GM23338 (cell line): Measurements from ENCODE around the gene DRC3.

Experiments used
- CREB1 ChIP-seq: fragments of 250-450 bp; sonication (Bioruptor Pico); IDR thresholded peaks from 2 replicates; pipeline ENCODE4 v1.5.0; 2020; ENCODE audit warnings: low read depth, mild to moderate bottlenecking, moderate library complexity
- EZH2 ChIP-seq: fragments of 200-600 bp; sonication (generic); IDR thresholded peaks from one replicate; pipeline ENCODE4 v1.8.0; 2017; ENCODE audit warnings: antibody characterized with exemption, mild to moderate bottlenecking, low read depth; ENCODE audit not compliant: unreplicated experiment
- EZH2phosphoT487 ChIP-seq: fragments of 200-600 bp; sonication (generic); IDR thresholded peaks from one replicate; pipeline ENCODE4 v1.8.1; 2018; ENCODE audit warnings: antibody characterized with exemption; ENCODE audit not compliant: unreplicated experiment
- JUNB ChIP-seq: IDR thresholded peaks from one replicate; pipeline ENCODE4 v1.6.1; 2016; ENCODE audit warnings: antibody characterized with exemption; ENCODE audit not compliant: unreplicated experiment
- NANOG ChIP-seq: IDR thresholded peaks from 2 replicates; pipeline ENCODE4 v1.6.1; 2016; ENCODE audit warnings: antibody characterized with exemption, borderline replicate concordance
- POLR2AphosphoS5 ChIP-seq: IDR thresholded peaks from 2 replicates; pipeline ENCODE4 v1.6.1; 2016; ENCODE audit warnings: antibody characterized with exemption, low read depth
- STAT1 ChIP-seq: IDR thresholded peaks from one replicate; pipeline ENCODE4 v1.6.1; 2016; ENCODE audit warnings: antibody characterized with exemption; ENCODE audit not compliant: unreplicated experiment
- ZNF114 ChIP-seq: fragments of 250-450 bp; sonication (Bioruptor Pico); IDR thresholded peaks from 2 replicates; pipeline ENCODE4 v1.5.0; 2020; ENCODE audit warnings: mild to moderate bottlenecking, moderate library complexity
- ZNF331 ChIP-seq: fragments of 250-450 bp; sonication (Bioruptor Pico); IDR thresholded peaks from 2 replicates; pipeline ENCODE4 v1.5.0; 2020; ENCODE audit warnings: low read depth, mild to moderate bottlenecking, moderate library complexity
- TF ChIP-seq, protein P1 (sequence below), 2 experiments: fragments of 200-600 bp in 1 of 2; sonication (generic) in 1 of 2; conservative IDR thresholded peaks; 2 replicates each; pipeline versions ENCODE4 v1.5.1 to v1.6.1; 2016 to 2017; ENCODE audit warnings: antibody characterized with exemption in 2 of 2, low read depth in 2 of 2, mild to moderate bottlenecking in 2 of 2, moderate library complexity in 1 of 2
- TF ChIP-seq, protein P2 (sequence below): IDR thresholded peaks from one replicate; pipeline ENCODE4 v1.6.1; 2018; ENCODE audit warnings: antibody characterized with exemption; ENCODE audit not compliant: unreplicated experiment
- TF ChIP-seq, protein P3 (sequence below): IDR thresholded peaks from 2 replicates; pipeline ENCODE4 v1.6.1; 2016; ENCODE audit warnings: antibody characterized with exemption
- TF ChIP-seq, protein P4 (sequence below): fragments of 250-450 bp; sonication (Bioruptor Pico); IDR thresholded peaks from 2 replicates; pipeline ENCODE4 v1.5.0; 2020; ENCODE audit warnings: mild to moderate bottlenecking, moderate library complexity

DNA sequence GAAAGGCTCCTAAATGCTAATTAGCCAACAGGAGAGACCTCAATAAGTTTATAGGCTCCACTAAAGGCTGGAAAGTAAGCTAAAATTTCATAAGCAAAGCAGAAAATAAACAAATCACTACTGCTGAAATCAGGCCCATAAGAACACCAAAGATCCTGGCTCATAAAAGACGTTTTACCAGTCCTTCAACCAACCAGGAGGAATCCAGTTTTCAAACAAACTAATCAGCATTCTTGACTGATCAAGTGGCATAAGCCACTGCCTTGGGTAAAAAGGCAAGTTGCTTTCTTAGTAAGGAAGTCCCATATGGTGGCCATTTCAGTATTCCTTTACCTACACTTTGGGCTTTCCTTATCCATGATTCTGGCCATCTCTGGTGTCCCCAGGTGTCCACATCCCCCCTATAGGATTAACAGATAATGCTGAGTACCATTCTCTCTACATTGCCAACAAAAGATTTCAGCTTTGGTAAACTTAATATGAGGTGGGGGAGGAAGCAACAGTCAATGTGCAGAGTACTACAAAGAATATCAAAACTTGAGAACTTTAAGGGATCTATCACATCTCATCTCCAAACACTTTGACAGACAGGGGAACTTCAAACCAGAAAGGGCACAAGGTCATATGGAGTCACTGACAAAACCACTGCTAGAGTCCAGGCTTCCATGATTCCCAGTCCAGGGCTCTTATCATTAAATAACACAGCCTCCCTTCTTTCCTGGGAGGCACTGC, 1.8 kb upstream of the DRC3 start:
- TF ChIP-seq, protein P1, sequence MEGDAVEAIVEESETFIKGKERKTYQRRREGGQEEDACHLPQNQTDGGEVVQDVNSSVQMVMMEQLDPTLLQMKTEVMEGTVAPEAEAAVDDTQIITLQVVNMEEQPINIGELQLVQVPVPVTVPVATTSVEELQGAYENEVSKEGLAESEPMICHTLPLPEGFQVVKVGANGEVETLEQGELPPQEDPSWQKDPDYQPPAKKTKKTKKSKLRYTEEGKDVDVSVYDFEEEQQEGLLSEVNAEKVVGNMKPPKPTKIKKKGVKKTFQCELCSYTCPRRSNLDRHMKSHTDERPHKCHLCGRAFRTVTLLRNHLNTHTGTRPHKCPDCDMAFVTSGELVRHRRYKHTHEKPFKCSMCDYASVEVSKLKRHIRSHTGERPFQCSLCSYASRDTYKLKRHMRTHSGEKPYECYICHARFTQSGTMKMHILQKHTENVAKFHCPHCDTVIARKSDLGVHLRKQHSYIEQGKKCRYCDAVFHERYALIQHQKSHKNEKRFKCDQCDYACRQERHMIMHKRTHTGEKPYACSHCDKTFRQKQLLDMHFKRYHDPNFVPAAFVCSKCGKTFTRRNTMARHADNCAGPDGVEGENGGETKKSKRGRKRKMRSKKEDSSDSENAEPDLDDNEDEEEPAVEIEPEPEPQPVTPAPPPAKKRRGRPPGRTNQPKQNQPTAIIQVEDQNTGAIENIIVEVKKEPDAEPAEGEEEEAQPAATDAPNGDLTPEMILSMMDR (conservative IDR thresholded peaks at IDR 0.05; ENCODE audit: low read depth in 2 of 2) = no peak
- TF ChIP-seq EZH2 (no peak), CREB1 (CRISPR knock-in tag) (no peak), POLR2AphosphoS5 (no peak), EZH2phosphoT487 (no peak), ZNF114 (no peak), JUNB (no peak), NANOG (no peak), ZNF331 (CRISPR knock-in tag) (no peak), STAT1 (no peak)
- TF ChIP-seq, protein P2, sequence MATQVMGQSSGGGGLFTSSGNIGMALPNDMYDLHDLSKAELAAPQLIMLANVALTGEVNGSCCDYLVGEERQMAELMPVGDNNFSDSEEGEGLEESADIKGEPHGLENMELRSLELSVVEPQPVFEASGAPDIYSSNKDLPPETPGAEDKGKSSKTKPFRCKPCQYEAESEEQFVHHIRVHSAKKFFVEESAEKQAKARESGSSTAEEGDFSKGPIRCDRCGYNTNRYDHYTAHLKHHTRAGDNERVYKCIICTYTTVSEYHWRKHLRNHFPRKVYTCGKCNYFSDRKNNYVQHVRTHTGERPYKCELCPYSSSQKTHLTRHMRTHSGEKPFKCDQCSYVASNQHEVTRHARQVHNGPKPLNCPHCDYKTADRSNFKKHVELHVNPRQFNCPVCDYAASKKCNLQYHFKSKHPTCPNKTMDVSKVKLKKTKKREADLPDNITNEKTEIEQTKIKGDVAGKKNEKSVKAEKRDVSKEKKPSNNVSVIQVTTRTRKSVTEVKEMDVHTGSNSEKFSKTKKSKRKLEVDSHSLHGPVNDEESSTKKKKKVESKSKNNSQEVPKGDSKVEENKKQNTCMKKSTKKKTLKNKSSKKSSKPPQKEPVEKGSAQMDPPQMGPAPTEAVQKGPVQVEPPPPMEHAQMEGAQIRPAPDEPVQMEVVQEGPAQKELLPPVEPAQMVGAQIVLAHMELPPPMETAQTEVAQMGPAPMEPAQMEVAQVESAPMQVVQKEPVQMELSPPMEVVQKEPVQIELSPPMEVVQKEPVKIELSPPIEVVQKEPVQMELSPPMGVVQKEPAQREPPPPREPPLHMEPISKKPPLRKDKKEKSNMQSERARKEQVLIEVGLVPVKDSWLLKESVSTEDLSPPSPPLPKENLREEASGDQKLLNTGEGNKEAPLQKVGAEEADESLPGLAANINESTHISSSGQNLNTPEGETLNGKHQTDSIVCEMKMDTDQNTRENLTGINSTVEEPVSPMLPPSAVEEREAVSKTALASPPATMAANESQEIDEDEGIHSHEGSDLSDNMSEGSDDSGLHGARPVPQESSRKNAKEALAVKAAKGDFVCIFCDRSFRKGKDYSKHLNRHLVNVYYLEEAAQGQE = no peak
- TF ChIP-seq, protein P3, sequence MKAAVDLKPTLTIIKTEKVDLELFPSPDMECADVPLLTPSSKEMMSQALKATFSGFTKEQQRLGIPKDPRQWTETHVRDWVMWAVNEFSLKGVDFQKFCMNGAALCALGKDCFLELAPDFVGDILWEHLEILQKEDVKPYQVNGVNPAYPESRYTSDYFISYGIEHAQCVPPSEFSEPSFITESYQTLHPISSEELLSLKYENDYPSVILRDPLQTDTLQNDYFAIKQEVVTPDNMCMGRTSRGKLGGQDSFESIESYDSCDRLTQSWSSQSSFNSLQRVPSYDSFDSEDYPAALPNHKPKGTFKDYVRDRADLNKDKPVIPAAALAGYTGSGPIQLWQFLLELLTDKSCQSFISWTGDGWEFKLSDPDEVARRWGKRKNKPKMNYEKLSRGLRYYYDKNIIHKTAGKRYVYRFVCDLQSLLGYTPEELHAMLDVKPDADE = no peak
- TF ChIP-seq, protein P4, sequence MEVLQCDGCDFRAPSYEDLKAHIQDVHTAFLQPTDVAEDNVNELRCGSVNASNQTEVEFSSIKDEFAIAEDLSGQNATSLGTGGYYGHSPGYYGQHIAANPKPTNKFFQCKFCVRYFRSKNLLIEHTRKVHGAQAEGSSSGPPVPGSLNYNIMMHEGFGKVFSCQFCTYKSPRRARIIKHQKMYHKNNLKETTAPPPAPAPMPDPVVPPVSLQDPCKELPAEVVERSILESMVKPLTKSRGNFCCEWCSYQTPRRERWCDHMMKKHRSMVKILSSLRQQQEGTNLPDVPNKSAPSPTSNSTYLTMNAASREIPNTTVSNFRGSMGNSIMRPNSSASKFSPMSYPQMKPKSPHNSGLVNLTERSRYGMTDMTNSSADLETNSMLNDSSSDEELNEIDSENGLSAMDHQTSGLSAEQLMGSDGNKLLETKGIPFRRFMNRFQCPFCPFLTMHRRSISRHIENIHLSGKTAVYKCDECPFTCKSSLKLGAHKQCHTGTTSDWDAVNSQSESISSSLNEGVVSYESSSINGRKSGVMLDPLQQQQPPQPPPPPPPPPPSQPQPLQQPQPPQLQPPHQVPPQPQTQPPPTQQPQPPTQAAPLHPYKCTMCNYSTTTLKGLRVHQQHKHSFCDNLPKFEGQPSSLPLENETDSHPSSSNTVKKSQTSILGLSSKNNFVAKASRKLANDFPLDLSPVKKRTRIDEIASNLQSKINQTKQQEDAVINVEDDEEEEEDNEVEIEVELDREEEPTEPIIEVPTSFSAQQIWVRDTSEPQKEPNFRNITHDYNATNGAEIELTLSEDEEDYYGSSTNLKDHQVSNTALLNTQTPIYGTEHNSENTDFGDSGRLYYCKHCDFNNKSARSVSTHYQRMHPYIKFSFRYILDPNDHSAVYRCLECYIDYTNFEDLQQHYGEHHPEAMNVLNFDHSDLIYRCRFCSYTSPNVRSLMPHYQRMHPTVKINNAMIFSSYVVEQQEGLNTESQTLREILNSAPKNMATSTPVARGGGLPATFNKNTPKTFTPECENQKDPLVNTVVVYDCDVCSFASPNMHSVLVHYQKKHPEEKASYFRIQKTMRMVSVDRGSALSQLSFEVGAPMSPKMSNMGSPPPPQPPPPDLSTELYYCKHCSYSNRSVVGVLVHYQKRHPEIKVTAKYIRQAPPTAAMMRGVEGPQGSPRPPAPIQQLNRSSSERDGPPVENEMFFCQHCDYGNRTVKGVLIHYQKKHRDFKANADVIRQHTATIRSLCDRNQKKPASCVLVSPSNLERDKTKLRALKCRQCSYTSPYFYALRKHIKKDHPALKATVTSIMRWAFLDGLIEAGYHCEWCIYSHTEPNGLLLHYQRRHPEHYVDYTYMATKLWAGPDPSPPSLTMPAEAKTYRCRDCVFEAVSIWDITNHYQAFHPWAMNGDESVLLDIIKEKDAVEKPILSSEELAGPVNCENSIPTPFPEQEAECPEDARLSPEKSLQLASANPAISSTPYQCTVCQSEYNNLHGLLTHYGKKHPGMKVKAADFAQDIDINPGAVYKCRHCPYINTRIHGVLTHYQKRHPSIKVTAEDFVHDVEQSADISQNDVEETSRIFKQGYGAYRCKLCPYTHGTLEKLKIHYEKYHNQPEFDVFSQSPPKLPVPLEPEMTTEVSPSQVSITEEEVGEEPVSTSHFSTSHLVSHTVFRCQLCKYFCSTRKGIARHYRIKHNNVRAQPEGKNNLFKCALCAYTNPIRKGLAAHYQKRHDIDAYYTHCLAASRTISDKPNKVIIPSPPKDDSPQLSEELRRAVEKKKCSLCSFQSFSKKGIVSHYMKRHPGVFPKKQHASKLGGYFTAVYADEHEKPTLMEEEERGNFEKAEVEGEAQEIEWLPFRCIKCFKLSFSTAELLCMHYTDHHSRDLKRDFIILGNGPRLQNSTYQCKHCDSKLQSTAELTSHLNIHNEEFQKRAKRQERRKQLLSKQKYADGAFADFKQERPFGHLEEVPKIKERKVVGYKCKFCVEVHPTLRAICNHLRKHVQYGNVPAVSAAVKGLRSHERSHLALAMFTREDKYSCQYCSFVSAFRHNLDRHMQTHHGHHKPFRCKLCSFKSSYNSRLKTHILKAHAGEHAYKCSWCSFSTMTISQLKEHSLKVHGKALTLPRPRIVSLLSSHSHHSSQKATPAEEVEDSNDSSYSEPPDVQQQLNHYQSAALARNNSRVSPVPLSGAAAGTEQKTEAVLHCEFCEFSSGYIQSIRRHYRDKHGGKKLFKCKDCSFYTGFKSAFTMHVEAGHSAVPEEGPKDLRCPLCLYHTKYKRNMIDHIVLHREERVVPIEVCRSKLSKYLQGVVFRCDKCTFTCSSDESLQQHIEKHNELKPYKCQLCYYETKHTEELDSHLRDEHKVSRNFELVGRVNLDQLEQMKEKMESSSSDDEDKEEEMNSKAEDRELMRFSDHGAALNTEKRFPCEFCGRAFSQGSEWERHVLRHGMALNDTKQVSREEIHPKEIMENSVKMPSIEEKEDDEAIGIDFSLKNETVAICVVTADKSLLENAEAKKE (CRISPR knock-in tag) = no peak
